ENCODE data around the gene OLFM3.

Gene OLFM3

DNA sequence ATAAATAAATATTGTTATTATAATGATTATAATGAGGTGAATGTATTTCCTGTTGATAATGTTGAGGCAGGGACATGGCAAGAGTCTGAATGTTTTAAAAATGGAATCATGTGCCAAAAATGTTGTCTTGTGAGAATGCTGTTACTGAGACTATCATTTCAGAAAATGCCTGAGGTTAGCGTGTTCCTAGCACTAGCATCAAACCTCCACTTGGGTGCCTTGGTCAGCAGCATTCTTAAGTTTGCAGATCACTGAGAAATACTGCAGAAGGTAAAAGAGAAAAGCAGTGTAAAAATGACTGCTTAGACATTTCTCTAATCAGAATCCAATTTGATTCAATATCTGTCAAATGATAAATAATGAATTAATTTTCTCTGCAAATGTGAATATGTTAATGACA is 50.8 kb downstream of the OLFM3 start:
- no peak for DNase-seq (ENCODE audit: low read depth in 2 of 2)

DNA sequence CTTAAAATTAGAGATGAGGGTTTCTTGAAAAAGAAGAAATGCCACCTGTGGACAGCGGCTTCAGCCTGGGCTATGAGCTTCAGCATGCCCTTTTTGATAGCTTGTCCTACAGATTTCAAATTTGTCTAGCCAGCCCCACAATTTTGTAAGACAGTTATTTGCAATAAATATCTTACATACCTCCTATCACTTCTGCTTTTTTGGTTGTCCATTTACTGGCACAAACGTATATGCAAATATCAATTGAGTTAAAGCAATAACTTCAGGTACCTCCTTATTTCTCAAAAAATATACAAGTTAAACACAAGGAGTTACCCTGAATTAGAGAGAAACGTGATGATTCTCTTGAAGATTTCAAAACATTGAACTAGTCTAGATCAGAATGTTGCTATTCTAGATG is 53.5 kb downstream of the OLFM3 start:
- no peak for DNase-seq (ENCODE audit: low read depth in 2 of 2)

DNA sequence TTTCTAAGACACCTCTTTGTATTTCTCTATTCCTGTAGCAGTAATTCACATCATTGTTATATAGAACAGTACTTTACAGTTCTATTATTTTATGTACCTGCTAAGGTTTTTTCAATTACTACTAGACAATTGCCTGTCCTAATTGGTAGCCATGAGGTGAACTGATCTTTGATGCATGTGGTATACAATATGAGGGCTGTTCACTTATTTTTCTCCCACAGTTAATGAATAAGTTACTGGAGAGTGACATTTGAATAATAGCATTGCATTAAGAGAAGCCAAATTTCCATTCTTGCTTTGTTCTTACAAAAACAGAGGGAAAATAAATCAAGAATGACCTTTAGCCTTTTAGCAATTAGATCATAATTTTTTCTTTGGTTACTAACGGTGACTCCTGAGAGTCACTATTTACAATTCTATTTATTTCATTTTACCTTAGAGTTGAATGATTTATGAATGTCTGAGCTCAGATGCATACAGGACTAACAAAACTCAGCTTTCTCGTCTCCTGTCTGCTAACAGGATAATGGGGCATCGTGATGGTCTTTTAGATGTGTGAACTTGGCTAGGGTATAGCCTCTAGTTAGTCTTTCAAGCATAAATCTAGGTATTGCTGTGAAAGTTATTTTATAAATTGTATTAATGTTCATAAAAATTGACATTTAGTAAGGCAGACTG is 54.1 kb downstream of the OLFM3 start:
- DNase-seq (ENCODE audit: low read depth in 2 of 2) = no peak

DNA sequence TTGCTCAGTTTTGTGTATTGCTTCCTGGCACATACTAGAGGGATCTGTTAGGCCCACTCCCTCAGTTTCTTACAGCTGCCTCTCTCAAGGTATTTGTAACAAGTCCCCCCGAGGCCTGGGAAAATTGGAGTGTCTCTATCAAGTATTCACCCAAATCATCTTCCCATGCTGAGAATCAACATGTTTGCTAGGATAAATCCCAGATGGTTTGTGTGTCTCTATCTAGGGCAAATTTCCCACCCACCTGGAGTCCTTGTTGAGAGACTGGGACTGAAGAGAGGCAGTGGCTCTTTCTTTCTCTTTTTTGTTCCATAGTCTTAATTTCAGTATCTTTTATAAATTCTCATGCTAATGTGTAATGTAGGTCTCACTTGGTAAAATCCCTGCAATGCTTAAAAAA is 58.0 kb downstream of the OLFM3 start:
- DNase-seq (ENCODE audit: low read depth in 2 of 2) = no peak

DNA sequence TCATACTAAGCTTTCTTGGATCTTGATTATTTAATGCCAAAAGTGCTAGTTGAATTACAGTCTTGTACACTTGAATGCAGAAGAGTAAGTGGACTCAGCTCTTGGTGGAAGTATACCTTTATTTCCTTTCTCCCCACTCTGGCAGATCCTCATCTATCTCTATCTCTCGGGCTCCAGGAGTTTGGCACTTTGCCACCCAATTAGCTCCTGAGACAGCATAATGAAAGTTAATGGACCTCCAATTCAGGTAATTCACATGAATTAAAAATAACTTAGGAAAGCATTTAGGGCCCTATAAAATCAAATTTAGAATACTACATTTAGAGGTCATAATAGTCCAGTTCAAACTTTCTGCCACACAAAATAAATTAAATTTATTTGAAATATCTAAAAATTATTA is 67.4 kb downstream of the OLFM3 start:
- DNase-seq (ENCODE audit: low read depth in 2 of 2) = no peak

DNA sequence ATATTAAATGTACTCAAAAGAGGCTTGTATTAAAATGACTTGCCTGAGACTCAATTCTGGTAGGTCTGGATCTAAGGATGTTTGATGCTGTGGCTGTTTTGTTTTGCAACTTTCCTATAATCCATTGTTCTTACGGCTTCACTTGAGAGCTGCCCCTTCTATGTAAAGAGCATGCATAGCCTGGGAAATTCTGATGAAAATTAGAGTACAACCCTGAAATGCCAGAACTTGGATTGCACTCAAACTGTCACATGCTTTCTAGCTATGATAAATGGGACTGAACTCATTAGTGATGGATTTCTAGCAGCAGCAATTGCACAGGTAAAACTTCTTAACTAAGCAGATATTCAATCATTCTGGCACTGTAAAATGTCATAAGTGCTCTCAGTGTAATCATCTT is 67.9 kb downstream of the OLFM3 start:
- DNase-seq (ENCODE audit: low read depth in 2 of 2) = no peak

DNA sequence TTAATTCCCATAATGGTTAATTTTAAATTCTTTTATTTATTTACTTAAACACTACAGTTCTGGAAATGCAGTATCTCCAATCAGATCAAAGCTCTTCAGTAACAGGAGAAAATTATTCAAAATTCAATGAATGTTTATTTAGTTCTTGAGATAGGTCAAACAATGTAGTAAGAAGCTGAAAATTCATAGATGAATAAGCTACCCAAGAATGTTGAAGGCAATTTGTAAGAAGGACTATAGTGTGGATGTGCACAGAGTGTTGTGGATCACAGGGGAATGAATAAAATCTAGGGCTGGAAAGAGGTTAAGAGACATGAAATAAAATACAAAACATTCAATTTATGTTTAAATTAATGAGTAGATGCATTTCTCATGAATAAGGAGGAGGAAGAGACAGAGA is 72.0 kb downstream of the OLFM3 start:
- DNase-seq (ENCODE audit: low read depth in 2 of 2) = no peak

DNA sequence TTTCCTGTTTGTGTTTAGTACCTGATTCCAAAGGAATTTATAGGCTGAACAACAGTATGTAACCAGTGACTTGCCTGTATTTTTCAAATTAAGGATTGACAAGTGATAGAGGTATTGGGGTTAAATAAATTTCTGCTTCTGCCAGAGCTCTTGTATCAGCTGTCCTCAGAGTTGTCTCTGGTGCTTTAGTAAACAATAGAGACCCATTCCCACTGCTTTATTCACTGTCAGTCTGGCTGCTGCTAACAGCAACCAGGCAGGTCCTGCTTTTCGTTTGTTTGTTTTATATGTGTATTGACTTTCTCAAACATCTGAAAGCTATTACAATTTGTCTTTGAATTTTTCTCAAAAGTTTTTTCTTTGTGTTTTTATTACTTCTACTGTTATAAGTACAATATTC is 76.1 kb downstream of the OLFM3 start:
- no peak for DNase-seq (ENCODE audit: low read depth in 2 of 2)

DNA sequence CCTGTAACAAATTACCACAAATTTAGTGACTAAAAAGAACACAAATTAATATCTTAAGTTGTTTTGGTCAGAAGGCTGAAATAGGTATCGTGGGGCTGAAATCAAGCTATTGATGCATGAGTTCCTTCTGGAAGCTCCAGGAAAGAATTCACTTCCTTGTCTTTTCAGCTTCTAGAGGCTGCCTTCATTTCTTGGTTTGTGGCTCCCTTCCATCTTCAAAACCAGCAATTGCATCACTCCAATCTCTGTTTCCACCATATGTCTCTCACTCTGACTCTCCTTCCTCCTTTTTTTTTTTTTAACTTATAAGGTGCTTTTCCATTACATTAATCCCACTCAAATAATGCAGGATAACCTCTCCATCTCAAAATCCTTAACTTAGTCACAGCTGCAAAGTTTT is 78.4 kb downstream of the OLFM3 start:
- DNase-seq (ENCODE audit: low read depth in 2 of 2) = no peak

DNA sequence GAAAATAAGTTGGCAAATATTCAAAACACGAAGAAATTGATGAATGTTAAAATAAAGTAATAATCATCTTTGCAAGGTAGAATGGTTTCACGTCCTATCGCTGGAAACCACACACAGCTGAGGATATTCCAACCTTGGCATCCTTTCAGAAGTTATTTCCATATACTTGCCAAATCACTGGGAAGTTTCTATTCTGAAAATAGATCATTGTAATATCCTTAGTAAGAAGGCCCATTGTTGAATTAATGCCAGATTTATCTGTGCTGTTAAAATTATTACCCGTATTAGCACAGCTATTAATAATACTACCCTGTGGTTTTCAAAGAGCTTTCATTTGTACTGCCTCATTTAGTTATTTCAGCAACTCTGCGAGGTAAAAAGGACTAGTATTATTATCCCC is 81.1 kb downstream of the OLFM3 start:
- DNase-seq (ENCODE audit: low read depth in 2 of 2) = no peak

DNA sequence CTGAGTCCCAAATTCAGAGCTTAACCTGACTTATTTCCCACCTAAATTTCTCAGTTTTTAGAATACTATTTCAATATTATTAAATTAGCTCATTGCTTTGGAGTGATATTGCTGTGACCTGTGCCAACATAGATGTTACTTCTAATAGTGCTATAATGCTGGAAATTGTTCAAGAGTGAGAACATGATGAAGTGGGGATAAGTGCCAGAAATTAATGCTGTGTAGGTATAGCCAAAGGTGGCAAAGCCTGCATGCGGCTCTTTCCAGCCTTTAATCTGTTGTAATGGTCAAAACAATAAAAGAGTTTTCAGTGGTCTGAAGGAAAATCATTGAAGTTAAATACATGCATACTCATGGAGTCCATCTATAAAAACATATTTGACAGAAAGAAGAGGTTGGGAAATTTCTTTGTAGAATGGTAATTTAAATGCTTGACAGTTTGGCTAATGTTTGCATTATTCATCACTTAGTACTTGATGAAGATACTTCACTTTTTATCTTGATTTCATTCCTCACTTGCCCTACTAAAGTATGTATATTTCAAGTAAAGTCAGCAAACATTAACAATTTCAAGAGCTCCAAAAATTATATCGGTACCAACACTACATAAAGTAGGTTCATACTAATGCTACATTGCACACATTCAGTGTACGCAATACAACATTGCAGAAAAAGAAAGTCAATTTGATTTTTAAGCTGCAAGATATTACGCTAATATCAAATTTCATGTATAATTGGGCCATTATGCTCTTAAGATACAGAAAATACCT is 82.1 kb downstream of the OLFM3 start:
- no peak for DNase-seq (ENCODE audit: low read depth in 2 of 2)

DNA sequence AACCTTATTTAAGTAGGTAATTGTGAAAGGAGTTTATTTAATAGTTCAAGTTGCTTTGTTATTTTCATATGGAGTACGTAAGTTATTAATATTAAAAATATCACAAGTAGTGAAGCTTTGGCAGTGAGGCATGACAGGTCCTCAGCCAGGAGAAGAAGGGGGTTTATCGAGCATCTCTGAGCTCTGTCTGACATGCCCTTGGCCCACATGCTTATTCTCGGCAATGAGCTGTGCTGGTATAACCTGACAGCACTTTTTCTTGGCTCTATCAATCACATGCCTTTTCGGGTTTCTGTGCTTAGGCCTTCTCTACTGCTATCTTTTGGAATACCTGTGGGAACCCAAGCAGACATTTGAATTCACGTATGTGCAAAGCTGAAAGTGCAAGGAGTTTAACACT is 84.8 kb downstream of the OLFM3 start:
- no peak for DNase-seq (ENCODE audit: low read depth in 2 of 2)

DNA sequence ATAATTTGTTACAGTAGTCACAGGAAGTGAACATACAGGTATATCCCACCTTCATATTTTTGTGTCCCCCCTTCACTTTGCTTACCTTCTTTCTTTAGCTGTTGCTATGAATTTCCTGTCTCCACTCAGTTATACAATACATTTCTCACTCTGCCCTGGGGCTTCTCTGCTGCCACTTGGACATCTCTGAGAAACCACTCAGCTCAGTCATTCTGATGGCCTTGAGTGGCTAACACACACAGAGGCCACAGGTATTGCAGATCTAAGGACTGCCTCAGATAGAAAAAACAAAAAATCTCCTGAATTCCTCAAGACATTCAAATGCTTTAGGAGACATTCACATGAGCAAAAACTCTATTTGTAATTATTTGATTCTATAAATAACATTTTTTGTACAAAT is 87.7 kb downstream of the OLFM3 start:
- no peak for DNase-seq (ENCODE audit: low read depth in 2 of 2)

DNA sequence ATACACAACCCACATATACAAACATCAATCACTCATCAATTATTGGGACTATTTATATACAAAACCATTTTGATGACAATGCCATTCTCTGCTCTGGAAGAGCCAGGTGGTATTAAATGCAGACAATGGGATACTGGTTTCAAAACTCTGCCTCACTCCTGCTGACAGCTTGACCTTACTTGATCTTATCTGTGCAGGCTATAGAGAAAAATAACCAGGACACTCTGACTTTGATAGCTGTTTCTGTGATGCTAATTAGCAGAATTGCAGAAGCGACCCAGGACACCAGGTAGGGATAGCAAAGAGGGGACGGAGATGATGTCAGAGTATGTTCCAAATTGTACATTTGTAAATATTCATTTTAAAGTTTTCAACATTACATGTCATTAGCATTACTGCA is 89.5 kb downstream of the OLFM3 start:
- DNase-seq (ENCODE audit: low read depth in 2 of 2) = no peak

DNA sequence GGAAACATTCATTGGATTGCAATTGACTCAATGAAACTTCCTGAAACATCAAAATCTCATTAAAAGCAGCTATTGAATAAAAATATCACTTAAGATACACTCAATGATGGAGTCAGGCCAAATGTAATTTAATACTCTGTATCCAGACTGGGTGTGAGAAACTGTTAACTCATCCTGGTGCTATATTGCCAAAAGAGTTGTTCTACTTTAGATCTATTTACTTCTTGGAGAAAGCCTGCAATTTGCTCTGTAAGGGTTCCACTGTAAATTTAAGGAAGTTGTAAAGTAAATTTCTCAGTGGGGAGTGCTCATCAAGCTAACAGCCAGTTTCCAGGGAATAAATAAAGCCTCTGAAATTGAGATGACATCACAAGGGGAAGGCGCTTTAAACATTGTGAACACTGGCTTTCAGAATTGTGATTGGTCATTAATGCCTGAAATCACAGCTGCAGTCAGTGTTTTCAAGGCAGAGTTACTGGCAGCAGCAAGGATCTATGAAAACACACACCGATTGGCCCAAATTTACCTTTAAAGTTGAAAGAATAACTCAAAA is 91.4 kb downstream of the OLFM3 start:
- DNase-seq (ENCODE audit: low read depth in 2 of 2) = no peak

DNA sequence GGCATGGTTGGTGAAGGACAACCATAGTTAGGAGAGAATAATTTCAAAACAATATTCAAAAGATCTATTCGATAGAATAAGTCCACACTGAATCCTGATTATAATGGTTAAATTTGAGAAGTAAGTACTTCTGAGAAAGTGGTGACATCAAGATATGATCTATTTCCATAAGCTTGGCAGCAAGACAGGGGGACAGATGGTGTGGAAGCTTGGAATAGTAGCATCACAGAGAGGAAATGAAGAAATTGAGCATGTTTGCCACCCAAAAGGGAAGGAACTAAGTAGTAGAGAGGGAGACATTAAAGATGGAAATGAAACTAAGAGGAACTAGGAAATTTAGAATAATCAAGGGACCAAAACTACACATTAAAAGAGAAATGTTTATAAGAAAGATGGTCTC is 94.5 kb downstream of the OLFM3 start:
- DNase-seq (ENCODE audit: low read depth in 2 of 2) = no peak

DNA sequence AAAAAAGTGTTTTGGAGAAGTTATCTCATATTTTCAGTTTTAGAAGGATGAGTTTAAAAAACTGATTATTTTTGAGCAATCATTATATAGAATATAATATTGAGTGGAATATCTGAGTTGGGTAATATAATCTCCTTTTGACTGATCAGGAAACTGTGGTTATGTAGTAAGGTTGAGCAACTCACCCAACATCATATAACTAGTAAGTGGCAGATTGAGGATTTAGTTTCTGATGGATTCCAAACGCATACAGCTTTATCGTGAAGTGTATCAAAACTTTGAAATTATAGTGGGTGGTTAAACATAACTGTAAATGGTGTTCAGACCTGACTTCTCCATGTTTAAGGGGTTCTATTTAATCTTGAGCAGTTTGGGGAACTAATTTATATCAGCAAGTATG is 98.6 kb downstream of the OLFM3 start:
- no peak for DNase-seq (ENCODE audit: low read depth in 2 of 2)

DNA sequence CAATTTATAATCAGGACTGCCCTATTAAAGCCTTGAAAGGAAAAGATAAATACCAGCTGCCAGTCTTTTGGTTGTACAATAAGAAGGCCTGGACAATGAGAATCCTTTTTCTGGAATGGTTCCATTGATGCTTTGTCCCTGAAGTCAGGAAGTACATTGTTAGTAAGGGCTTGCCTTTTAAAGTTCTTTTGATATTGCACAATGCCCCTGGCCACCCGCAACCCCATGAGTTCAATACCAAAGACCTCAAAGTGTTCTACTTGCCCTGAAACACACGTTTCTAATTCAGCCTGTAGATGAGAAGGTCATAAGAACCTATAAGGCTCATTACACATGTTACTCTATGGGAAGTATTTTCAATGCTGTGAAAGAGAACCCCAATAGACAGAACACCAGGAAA is 112.1 kb downstream of the OLFM3 start:
- no peak for DNase-seq (ENCODE audit: low read depth in 2 of 2)

DNA sequence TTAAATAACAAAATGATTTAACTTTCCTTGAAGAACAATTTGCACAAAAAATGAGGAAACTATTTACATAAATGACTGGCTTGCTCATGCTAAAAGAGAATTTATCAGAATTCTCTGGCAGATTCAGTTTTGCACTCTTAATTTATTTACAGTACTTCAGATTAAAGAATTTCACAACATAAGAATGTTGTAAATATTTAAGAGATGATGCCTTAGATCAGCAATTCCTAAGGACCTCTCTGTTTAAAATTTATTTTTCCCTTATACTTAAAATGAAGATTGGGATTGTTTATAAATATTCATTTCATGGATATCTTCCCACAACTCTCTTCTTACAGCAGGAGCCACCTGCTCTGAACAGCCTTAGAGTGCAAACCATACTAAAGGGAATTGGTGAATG is 120.8 kb downstream of the OLFM3 start:
- no peak for DNase-seq (ENCODE audit: low read depth in 2 of 2)

DNA sequence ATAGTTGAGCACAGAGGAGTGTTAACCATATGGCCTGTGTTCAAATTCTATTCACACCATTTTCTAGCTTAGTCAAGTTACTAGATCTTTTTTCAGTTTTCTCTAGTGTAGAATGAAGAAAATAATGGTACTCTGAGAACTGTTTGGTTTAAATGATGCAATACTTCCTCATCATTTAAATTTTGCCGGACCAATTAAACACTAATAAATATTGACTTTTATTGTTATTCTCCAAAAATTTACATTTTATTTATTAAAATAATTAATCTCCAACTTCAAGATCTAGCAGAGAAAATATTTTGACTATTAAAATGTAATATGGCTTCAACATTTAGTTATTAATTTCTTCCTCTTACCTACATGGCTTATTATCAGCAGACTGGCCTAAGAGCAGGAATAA is 123.1 kb downstream of the OLFM3 start:
- no peak for DNase-seq (ENCODE audit: low read depth in 2 of 2)

DNA sequence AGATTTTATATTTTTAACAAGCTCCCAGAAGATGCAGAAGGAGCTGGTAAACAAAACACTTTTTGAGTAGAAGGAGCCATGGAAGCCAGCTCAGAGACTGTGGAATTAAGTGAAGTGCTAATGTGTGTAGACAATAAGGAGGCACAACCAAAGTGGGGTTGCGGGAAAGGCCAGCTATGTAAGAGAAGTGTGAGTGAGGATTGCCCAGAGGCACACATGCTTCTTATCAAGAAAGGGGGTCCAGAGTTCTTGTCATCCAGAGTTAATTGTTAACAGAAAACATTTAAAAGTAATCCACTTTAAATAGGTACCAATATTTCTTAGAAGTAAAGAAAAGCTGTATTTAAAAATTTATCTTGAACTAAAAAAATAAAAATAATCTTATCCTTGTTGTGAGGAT is 136.8 kb downstream of the OLFM3 start:
- DNase-seq (ENCODE audit: low read depth in 2 of 2) = no peak

DNA sequence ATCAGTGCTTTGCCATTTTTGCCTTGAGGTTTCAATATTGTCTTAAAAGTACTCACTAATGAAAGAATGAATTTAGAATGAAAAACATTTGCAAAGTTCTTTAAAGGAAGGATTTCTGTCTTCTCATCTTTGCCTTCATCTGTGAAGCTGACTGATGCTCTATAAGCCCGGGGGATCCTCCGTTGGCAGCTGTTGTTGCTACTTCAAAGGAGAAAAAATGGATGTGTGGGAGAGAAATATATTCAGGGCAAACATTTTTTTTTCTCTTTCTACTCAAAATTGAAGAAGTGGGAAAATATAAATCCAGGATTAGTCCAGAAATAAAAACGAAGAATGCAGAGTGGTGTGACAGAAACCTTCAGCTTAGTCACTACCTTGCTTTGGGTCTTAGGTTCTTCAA is 142.5 kb downstream of the OLFM3 start:
- no peak for DNase-seq (ENCODE audit: low read depth in 2 of 2)

DNA sequence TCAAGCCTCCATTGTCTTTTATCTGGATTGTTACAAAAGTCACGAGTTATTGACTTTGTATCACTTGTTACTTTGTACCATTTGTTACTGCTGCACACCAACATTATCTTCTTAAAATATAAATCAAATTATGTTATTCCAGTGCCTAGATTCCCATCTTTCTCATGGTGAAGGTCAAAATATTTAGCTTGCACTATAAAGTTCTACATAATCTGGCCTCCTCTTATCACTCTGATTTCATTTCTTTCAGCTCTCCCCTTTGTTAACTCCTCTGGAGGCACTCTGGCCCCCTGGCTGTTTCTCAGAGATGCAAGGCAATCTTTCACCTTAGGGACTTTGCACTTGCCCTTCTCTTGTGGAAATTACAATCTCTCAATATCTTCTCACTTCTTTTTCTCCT is 143.8 kb downstream of the OLFM3 start:
- no peak for DNase-seq (ENCODE audit: low read depth in 2 of 2)

DNA sequence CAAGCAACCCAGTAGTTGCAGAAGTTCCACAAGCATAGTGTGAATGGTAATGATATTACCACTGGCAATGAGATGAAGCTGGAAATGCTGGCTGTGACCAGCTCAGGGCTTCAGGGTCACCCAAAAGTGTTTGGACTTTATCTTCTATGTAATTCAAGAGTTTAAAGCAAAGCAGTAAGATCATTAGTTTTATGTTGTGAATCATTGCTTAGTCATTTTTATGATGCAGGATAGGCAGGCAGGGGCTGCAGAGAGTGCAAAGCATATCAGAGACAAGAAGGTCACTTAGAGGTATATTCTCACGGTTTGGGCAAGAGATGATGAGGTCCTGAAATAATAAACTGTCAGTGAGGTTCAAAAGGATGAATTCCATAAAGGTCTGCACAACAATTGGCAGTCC is 147.4 kb downstream of the OLFM3 start:
- DNase-seq (ENCODE audit: low read depth in 2 of 2) = no peak
